Measurements from ENCODE around the gene EXOC3L4. TPM values are rescaled to one million over a fixed set of nuclear protein-coding genes. Genes with fewer than 3 reads are reported as not detected.

The EXOC3L4 gene
- total and polyA plus RNA-seq, 2 experiments from 2014 or later: not detected

DNA sequence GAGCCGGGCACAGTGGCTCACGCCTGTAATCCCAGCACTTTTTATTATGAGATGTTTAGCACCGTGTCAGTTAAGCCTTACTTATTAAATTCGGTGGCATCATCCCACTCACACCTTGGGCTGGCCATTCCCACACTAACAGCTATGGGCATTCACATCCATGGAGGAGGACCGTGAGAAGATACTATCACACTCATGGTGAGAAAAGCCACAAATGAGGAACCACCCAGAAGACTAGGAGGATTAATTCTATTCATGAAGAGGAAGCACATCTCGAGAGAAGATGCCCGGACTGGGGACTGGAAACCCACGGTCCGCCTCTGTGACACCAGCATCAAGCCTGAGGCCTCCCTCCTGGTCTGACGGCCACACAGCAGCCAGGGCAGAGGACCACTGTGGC, 42.1 kb upstream of the EXOC3L4 start:
- H3K9ac ChIP-seq: no peak overlapping the region
- H3K27ac ChIP-seq: no peak overlapping the region
- peaks cover 22% of the 10 kb centered on the region for H3F3A ChIP-seq (ENCODE audit: insufficient read depth)
- H4K20me1 ChIP-seq (ENCODE audit: insufficient read depth): peaks cover 17% of the 10 kb centered on the region; the same call in 1 of the 2 replicates
- DNase-seq: no peak
- no peak overlapping the region for H2AFZ ChIP-seq
- no peak overlapping the region for H3K4me3 ChIP-seq
- TF ChIP-seq EZH2phosphoT487 (IDR thresholded peaks at IDR 0.05; ENCODE audit: insufficient read depth, low read depth): no peak
- TF ChIP-seq EZH2 (IDR thresholded peaks at IDR 0.05; ENCODE audit: insufficient read depth, poor library complexity, severe bottlenecking): no peak
- H3K4me1 ChIP-seq (ENCODE audit: insufficient read depth): peaks cover 11% of the 10 kb centered on the region; the same call in 1 of the 2 replicates
- WGBS, 2 experiments (ENCODE audit: low coverage in 1 of 2, low lambda C conversion rate in 2 of 2, missing lambda C conversion rate in 2 of 2): 81 to 83% methylated on average over 10 of the region's 10 CpGs
- peaks cover 89% of the 10 kb centered on the region for H3K79me2 ChIP-seq (ENCODE audit: insufficient read depth)
- no peaks in the 10 kb centered on the region; the same call in 1 of the 2 replicates for H3K36me3 ChIP-seq (ENCODE audit: low read depth)
- in situ Hi-C loops (cut with MboI): no loop called here
- H3K9me2 ChIP-seq (ENCODE audit: insufficient read depth): no peaks in the 10 kb centered on the region
- no peaks in the 10 kb centered on the region for H3K9me3 ChIP-seq (ENCODE audit: low read depth)
- no peak overlapping the region for H3K4me2 ChIP-seq (ENCODE audit: unreplicated experiment)
- no peaks in the 10 kb centered on the region for H3K27me3 ChIP-seq (replicated peaks; ENCODE audit: insufficient read depth)

DNA sequence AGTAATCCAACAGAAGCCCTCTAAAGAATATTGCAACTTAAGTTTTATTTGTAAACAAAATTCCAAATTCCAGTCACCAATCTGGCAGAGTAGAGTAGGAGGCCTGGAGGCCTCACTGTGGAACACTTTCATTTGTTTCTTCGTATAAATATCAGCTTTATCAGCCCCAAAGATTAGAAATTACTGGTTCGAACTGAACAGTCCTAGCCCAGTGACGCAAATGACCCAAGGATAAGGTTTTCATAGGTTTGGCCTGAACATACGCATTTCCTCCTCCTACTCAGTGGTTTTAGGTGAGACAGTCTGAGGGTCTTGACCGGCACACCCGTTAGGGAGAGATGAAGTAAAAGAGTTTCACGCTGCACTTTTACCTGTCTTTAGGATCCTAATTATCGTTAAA, 38.8 kb upstream of the EXOC3L4 start:
- WGBS, 2 experiments (ENCODE audit: low coverage in 1 of 2, low lambda C conversion rate in 2 of 2, missing lambda C conversion rate in 2 of 2): 35 to 38% methylated on average over 8 of the region's 8 CpGs
- Histone ChIP-seq H3K27me3 (replicated peaks; ENCODE audit: insufficient read depth) (no peaks in the 10 kb centered on the region), H3F3A (ENCODE audit: insufficient read depth) (peaks cover 22% of the 10 kb centered on the region), H3K79me2 (ENCODE audit: insufficient read depth) (peaks cover 84% of the 10 kb centered on the region), H3K4me1 (ENCODE audit: insufficient read depth) (peaks cover 19% of the 10 kb centered on the region), H2AFZ (no peak overlapping the region), H3K4me2 (ENCODE audit: unreplicated experiment) (peak overlapping the region; percentile 88), H3K9ac (peak overlapping the region; percentile 90), H3K36me3 (ENCODE audit: low read depth) (no peaks in the 10 kb centered on the region; the same call in 1 of the 2 replicates), H4K20me1 (ENCODE audit: insufficient read depth) (peaks cover 8% of the 10 kb centered on the region; the same call in 1 of the 2 replicates), H3K27ac (peak overlapping the region; percentile 87), H3K4me3 (peak overlapping the region; percentile 78), H3K9me3 (ENCODE audit: low read depth) (no peaks in the 10 kb centered on the region), H3K9me2 (ENCODE audit: insufficient read depth) (no peaks in the 10 kb centered on the region)
- TF ChIP-seq EZH2phosphoT487 (IDR thresholded peaks at IDR 0.05; ENCODE audit: insufficient read depth, low read depth) (no peak), EZH2 (IDR thresholded peaks at IDR 0.05; ENCODE audit: insufficient read depth, poor library complexity, severe bottlenecking) (no peak)
- peak; percentile 54 for DNase-seq
- in situ Hi-C loops (cut with MboI): no loop called here

DNA sequence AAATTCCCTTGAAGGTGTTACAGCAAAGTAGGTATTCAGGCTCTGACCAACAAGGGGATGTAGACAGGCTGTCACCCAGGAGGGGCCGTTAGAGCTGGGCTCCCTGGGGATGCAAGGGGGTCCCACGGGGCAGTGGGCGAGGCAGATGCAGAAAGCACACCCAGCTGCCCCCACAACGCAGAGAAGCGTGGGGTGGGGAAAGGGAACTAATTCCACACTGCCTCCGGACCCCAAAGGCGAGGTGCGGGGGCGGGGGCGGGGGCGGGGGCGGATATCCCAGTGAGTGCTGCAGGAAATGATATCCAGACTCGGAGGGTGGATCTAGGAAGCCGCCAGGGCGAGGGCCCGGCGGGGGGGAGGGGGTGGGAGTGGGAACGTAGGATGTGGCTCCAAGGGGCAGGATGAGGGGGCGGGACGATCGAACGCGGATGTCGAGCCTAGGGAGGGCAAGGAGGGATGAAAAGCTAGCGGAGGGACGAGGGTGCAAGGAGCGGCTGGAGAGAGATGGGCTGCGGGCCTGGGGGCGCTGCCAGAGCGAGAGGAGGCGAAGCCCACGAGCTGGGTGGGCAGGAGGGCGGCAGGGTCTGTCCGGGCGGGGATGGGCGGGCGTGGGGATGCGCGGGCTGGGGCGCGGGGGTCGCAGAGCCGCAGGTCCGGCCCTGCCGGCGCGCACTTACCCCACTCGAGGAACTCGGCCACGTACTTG, 38.0 kb upstream of the EXOC3L4 start:
- H3K9ac ChIP-seq: peak overlapping the region; percentile 90
- H2AFZ ChIP-seq: no peak overlapping the region
- WGBS, 2 experiments (ENCODE audit: low coverage in 1 of 2, low lambda C conversion rate in 2 of 2, missing lambda C conversion rate in 2 of 2): 0 to 2% methylated on average over 3 to 45 of the region's 50 CpGs
- H3K4me3 ChIP-seq: peak overlapping the region; percentile 78
- peaks cover 22% of the 10 kb centered on the region for H3F3A ChIP-seq (ENCODE audit: insufficient read depth)
- in situ Hi-C loops (cut with MboI): no loop called here
- H3K4me2 ChIP-seq (ENCODE audit: unreplicated experiment): peak overlapping the region; percentile 88
- peaks cover 19% of the 10 kb centered on the region for H3K4me1 ChIP-seq (ENCODE audit: insufficient read depth)
- H3K27me3 ChIP-seq (replicated peaks; ENCODE audit: insufficient read depth): no peaks in the 10 kb centered on the region
- no peaks in the 10 kb centered on the region for H3K9me2 ChIP-seq (ENCODE audit: insufficient read depth)
- H3K79me2 ChIP-seq (ENCODE audit: insufficient read depth): peaks cover 80% of the 10 kb centered on the region
- H3K27ac ChIP-seq: peak overlapping the region; percentile 87
- no peaks in the 10 kb centered on the region; the same call in 1 of the 2 replicates for H3K36me3 ChIP-seq (ENCODE audit: low read depth)
- no peak for TF ChIP-seq EZH2 (IDR thresholded peaks at IDR 0.05; ENCODE audit: insufficient read depth, poor library complexity, severe bottlenecking)
- no peak for TF ChIP-seq EZH2phosphoT487 (IDR thresholded peaks at IDR 0.05; ENCODE audit: insufficient read depth, low read depth)
- peak; percentile 70 for DNase-seq
- no peaks in the 10 kb centered on the region for H3K9me3 ChIP-seq (ENCODE audit: low read depth)
- H4K20me1 ChIP-seq (ENCODE audit: insufficient read depth): peaks cover 8% of the 10 kb centered on the region; the same call in 1 of the 2 replicates

DNA sequence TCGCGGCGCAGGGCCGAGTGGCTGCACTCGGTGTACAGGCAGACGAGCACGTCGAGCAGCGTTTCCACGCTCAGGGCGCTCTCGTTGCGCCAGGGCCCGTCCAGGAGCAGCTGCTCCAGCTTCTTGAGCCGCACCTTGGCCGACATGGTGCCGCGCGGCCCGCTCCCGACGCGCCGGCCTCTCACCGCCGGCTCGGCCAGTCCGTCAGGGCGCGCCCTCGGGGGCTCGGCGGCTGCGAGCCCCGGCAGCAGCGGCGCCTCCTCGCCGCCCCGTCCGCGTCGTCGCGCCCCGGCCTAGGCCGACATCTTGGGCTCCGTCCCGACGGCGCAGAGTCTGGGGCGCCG, 37.5 kb upstream of the EXOC3L4 start:
- H3K9me2 ChIP-seq (ENCODE audit: insufficient read depth): no peaks in the 10 kb centered on the region
- DNase-seq: no peak
- H3K79me2 ChIP-seq (ENCODE audit: insufficient read depth): peaks cover 74% of the 10 kb centered on the region
- no peak overlapping the region for H2AFZ ChIP-seq
- no peaks in the 10 kb centered on the region for H3K27me3 ChIP-seq (replicated peaks; ENCODE audit: insufficient read depth)
- no peaks in the 10 kb centered on the region for H3K9me3 ChIP-seq (ENCODE audit: low read depth)
- peak overlapping the region; percentile 87 for H3K27ac ChIP-seq
- peak overlapping the region; percentile 90 for H3K9ac ChIP-seq
- peak overlapping the region; percentile 78 for H3K4me3 ChIP-seq
- no peaks in the 10 kb centered on the region; the same call in 1 of the 2 replicates for H3K36me3 ChIP-seq (ENCODE audit: low read depth)
- TF ChIP-seq EZH2 (IDR thresholded peaks at IDR 0.05; ENCODE audit: insufficient read depth, poor library complexity, severe bottlenecking): no peak
- no peak for TF ChIP-seq EZH2phosphoT487 (IDR thresholded peaks at IDR 0.05; ENCODE audit: insufficient read depth, low read depth)
- H3K4me2 ChIP-seq (ENCODE audit: unreplicated experiment): peak overlapping the region; percentile 33
- peaks cover 22% of the 10 kb centered on the region for H3F3A ChIP-seq (ENCODE audit: insufficient read depth)
- in situ Hi-C loops (cut with MboI): no loop called here
- H4K20me1 ChIP-seq (ENCODE audit: insufficient read depth): peaks cover 8% of the 10 kb centered on the region; the same call in 1 of the 2 replicates
- H3K4me1 ChIP-seq (ENCODE audit: insufficient read depth): peaks cover 19% of the 10 kb centered on the region
- WGBS, 2 experiments (ENCODE audit: low coverage in 1 of 2, low lambda C conversion rate in 2 of 2, missing lambda C conversion rate in 2 of 2): 0 to 1% methylated on average over 38 to 39 of the region's 53 CpGs

Data from GM23248 (cell line).